GM18505 (cell line): ENCODE results near the gene COLGALT1.

Experiments used
- ATAC-seq: cut with Tn5 transposase; IDR thresholded peaks from one replicate; pipeline ENCODE4 v1.9.1; 2021; ENCODE audit not compliant: unreplicated experiment
- POLR2A ChIP-seq: IDR thresholded peaks from 4 replicates; pipeline ENCODE4 v1.6.1; 2011; ENCODE audit warnings: borderline replicate concordance; ENCODE audit not compliant: insufficient read depth, insufficient read length; ENCODE audit errors: extremely low read depth

Gene COLGALT1

DNA sequence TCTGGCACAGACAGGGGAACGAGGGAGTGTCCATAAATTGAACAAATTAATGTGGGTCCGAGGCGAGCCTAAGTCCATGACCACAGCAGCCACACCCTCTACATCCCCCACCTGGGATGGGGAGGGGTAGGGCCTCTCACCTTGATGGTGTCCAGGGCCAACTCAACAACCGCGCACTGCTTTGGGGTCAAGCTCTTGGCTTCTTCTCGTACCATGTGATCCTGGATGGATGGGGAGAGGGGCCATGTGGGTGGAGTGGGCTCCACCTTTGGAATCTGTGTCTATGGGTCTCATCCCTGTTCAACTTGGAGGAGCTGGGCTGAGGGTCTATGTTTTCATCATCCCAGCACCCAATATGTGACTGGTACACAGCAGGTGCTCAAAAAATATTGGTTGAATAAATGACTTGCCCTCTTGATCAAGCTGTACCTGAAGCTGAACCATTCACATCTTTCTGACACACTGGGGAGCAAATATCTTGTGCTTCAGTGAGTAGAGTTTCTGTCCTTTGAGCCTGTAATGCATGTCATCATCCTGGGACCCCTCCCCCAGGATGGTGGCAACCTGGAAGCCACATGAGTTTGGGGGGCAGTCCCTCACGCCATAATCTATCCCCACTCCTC is 62.9 kb downstream of the COLGALT1 start:
- no peak for TF ChIP-seq POLR2A
- ATAC-seq: no peak

DNA sequence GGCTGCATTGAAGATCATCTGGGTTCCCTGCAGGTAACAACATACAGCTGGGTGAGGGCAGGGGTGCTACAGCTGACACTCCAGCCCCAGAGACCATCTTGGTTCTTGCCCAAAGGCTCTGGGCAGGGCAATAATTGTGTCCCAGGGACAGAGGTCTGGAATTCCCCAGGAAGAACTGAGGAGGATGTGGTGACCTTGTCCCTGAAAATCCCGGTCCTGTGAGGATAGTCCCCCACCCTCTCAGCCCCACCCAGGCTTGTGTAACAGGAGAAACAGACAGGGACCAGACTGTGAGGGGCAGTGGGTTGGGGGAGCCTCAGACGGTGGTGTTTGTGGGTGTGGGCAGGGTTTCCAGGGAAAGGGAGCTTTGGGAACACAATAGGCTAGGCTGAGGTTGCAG is 63.5 kb downstream of the COLGALT1 start:
- no peak for TF ChIP-seq POLR2A
- no peak for ATAC-seq

DNA sequence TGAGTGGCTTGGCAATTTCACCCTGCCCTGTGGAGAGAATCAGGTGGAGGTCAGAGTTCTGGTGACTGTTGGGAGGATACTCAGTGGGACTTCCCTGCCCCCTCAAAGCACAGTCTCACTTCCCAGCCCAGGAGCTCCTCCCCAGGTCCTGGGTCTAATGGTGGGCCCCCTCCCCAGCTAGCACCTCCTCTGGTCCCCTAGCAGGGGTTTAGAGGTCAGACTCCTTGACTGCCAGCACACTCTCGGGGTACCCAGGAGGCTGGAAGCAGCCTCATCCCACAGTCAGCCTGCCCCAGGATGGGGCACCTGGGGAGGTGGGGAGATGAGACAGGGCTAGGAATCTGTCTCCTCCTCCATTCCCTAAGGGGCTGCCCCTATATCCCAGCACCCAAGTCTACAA is 65.2 kb downstream of the COLGALT1 start:
- no peak for ATAC-seq
- TF ChIP-seq POLR2A: no peak

DNA sequence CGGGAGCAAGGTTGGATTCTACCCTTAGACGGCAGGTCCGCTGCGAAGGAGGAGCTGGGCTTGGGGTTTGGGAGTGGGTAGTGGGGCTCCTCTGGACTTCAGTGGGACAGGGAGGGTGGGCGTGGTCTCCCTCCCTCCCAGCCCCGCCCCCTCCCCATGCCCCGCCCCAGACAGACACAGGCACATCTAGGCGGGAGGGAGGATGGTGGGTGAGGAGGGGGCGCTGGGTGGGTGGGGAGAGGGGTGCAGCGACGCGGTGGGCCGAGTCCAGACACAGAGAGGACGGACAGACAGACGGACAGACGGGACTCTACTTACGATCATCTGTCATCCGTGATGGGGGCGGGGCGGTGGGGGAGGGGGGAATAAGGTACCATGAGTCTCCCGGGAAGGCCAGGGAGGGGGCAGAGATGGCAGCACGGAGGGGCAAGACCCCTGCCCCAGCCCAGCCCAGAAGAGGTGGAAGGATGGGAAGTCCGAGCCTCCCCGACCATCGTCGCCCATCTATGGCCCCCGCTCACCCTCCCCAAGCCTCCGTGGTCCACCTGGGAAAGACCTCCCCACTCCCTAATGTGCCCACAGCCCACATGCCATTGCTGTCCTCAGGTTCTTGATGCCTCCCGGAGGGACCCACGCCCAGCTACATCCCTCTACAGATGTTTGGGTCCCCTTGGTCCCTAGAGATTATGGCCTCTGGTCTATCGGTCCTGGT is 67.9 kb downstream of the COLGALT1 start:
- no peak for ATAC-seq
- no peak for TF ChIP-seq POLR2A

DNA sequence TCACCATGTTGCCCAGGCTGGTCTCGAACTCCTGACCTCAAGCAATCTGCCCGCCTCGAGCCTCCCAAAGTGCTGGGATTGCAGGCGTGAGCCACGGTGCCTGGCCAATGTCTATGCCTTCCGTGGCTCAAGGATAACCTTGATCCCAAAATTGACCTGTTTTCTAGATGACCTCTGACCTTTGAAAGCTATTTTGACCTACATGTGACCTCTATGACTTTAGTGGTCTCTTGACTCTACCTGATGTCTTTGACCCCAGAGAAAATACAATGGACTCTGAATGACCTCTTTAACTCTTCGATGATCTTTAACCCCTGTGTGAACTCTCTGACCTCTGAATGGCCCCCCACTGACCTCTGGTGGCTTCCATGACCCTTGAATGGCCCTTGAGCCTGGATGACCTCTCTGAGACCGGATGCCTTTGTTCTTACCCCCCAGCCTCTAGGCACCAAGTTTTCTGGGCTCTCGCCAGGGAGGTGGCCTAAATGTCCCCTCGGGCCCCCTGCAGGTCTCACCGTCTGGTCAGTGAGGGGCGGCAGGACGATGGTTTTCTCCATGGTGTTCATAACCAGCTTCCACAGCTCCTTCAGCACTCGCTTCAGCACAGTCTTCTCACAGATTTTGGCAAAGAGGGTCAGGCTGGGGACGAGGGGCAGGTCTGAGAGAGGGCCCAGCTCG is 69.0 kb downstream of the COLGALT1 start:
- no peak for TF ChIP-seq POLR2A
- no peak for ATAC-seq

DNA sequence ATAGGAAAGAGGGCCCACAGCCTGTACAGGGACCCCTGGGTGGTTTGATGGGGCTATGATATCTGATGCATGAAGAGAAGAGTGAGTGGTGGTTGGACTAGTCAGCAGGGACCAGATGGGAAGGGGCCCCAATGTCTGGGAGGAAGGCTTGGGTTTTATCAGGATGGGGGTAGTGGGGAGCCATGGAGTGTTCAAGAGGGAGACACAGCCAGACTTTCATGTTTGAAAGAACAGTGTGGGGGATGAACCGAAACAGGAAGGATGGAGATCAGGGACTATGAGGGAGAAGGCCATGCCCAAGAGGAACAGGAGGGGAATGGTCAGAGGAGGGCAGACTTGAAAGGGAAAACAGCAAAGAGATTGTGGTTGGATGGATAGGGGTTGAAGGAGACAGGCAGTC is 69.6 kb downstream of the COLGALT1 start:
- no peak for TF ChIP-seq POLR2A
- ATAC-seq: no peak

DNA sequence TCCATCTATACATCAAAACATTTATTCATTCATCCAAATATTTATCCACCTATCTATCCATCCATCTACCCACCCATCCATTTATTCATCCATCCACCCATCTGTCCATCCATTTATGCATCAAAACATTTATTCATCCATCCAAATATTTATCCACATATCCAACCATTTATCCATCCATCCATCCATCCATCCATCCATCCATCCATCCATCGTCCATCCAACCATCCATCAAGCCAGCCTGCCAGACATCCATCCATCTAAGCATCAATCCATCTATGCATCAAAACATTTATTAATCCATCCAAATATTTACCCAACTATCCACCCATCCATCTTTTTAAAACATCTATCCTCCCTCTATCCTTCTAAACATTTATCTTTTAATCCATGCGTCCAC is 70.5 kb downstream of the COLGALT1 start:
- no peak for ATAC-seq
- TF ChIP-seq POLR2A: no peak

DNA sequence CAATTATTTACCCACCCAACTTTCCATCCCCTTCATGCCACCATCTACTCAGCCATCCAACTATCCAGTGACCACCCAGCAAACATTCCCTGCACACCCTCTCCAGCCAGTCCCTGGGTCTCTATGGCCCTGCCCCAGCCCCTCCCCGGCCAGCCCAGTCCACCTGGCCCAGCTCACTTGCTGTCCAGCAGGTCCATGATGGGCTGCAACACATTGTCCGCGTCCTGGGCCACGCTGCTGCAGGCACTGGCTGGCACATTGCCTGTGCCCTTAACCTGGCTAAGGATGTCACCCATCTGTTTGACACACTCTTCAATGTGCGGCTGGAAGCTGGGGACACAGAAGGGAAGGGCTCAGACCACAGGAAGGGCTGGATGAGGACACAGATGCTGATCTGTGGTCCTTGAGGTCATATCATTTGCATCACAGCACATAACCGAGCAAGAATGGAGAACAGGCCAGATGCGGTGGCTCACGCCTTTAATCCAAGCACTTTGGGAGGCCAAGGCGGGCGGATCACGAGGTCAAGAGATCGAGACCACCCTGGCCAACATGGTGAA is 71.1 kb downstream of the COLGALT1 start:
- no peak for TF ChIP-seq POLR2A
- no peak for ATAC-seq

DNA sequence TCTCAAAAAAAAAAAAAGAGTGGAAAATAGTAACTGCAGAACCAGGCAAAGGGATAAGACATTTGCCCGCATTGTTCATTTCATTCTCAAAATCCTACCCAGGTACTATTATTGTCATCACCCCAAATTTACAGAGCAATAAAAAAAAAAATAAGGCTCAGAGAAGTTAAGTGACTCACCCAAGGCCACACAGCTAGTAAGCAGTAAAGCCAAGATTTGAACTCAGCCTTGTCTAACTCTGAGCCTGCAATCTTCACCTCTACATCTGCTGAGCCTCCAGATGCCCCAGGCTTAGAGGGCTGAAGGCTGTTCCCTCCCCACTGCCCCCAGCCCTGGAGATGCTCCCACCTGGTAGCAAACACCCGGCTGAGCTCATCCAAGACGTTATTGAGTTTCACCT is 71.7 kb downstream of the COLGALT1 start:
- no peak for TF ChIP-seq POLR2A
- ATAC-seq: no peak

DNA sequence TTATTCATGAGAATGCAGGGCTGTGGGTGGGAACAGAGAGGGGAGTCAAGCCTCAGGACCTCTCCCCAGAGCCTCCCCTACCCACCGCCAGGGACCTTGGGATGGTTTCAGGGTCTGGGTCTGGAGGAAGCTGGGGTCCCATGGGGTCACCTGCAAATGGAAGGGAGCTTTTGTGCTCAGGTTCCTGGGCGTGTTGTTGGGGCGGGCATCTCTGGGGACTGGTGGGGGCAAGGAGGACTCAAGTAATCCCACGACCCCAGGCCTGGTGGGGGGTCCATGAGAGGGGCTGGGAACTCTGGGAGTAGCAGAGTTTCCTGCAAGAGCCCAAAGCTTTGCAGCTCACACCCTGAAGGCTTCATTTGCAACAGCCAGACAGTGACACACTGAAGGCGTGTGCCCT is 72.5 kb downstream of the COLGALT1 start:
- no peak for TF ChIP-seq POLR2A
- no peak for ATAC-seq

DNA sequence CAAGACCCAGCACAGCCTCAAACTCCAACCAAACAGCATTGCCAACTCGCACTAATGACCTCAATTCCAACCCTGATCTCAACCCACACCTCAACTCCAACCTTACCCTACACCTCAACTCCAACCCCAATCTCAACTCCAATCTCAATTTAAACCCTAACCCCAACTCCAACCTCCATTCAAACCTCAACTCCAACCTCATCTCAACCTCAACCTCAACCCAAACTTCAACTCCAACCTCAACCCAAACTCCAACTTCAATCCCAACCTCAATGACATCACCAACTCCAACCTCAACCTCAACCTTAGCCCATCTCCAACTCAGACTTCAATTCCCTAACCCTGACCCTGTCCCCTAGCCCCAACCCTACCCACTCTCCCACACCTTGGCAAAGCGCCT is 74.3 kb downstream of the COLGALT1 start:
- ATAC-seq: no peak
- no peak for TF ChIP-seq POLR2A

DNA sequence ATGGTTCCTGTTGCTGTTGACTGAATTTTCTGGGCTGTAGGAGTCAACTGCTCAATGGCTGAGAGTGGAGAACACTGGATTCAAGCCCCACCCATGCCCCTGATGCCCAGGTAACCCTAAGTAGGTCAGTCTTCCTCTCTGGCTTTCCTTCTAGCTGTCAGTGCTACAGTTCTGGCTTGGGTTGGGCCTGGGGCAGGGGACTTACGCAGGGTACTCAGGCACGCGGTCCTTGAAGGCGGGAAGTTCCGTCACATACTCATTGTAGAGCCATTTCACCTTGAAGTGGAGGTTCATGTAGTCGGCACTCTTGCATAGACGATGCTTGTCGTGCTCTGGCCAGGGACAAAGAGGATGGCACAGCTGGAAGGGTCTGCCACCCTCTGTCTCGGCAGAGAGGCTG is 77.1 kb downstream of the COLGALT1 start:
- ATAC-seq: no peak
- no peak for TF ChIP-seq POLR2A
